Effector memory CD8-positive, alpha-beta T cell (primary cell): ENCODE data around the gene NCDN.

Experiments used
- ATAC-seq: fragments of 150-1000 bp; cut with Tn5 transposase; replicated peaks from 2 replicates; pipeline ENCODE4 v1.10.0; 2021; ENCODE audit warnings: mild to moderate bottlenecking, moderate library complexity
- DNase-seq, 3 experiments: peaks; one replicate each; pipeline ENCODE4 v3.0.0; 2021
- H3K27ac Mint-ChIP-seq, 2 donors: one replicate each; pipeline ENCODE4 v1.8.0; 2022; ENCODE audit warnings: mild to moderate bottlenecking in 2 of 2, mixed read lengths in 2 of 2, moderate library complexity in 2 of 2
- H3K27me3 Mint-ChIP-seq, 2 donors: one replicate each; pipeline ENCODE4 v1.8.0; 2022; ENCODE audit warnings: mixed read lengths in 2 of 2
- H3K36me3 Mint-ChIP-seq: one replicate; pipeline ENCODE4 v1.8.0; 2022; ENCODE audit warnings: mild to moderate bottlenecking, moderate library complexity, mixed read lengths; ENCODE audit not compliant: insufficient read depth
- H3K4me1 Mint-ChIP-seq, 2 donors: one replicate each; pipeline ENCODE4 v1.8.0; 2022; ENCODE audit warnings: low read depth in 2 of 2, mixed read lengths in 2 of 2
- H3K4me3 Mint-ChIP-seq, 2 donors: one replicate each; pipeline ENCODE4 v1.8.0; 2022; ENCODE audit warnings: mild to moderate bottlenecking in 2 of 2, mixed read lengths in 2 of 2, moderate library complexity in 2 of 2
- H3K9me3 Mint-ChIP-seq, 2 donors: one replicate each; pipeline ENCODE4 v1.8.0; 2022; ENCODE audit warnings: mixed read lengths in 2 of 2
- total RNA-seq, 9 experiments: gene quantifications; one replicate each; lab custom pipeline; 2026; lab: John Stamatoyannopoulos, UW

NCDN gene
- total RNA-seq = 16.8 to 62.0 (median 44.8) reads per million in 9 experiments

- H3K4me3 Mint-ChIP-seq = peak within 1 kb of the TSS; percentile 99
- peak within 1 kb of the TSS; percentile 97 to 99 for H3K27ac Mint-ChIP-seq
- no peaks in the 10 kb centered on the region for H3K27me3 Mint-ChIP-seq
- peaks cover 46 to 52% of the 10 kb centered on the region in 2 donors for H3K4me1 Mint-ChIP-seq
- DNase-seq (peak; percentile 90 to 95 (median 94)), ATAC-seq (peak; percentile 90)
- H3K36me3 Mint-ChIP-seq = peaks cover 29% of the 10 kb centered on the region
- H3K9me3 Mint-ChIP-seq = no peaks in the 10 kb centered on the region
Measured at GRCh38 chr1:35557611-35558373, at the start of gene NCDN. TSS of gene NCDN (plus strand) at chr1:35557799. CDS start at chr1:35558191, 392 bp downstream.

- no peak for ATAC-seq
- H3K4me3 Mint-ChIP-seq = peak overlapping the region in 1 of 2 donors; percentile 5
- no peak for DNase-seq
- H3K9me3 Mint-ChIP-seq = no peaks in the 10 kb centered on the region
- H3K27ac Mint-ChIP-seq = peak overlapping the region; percentile 94
- peaks cover 7% of the 10 kb centered on the region for H3K36me3 Mint-ChIP-seq
- no peaks in the 10 kb centered on the region for H3K27me3 Mint-ChIP-seq
- H3K4me1 Mint-ChIP-seq = peaks cover 33 to 58% of the 10 kb centered on the region in 2 donors
Measured at GRCh38 chr1:35507947-35508346, 49.7 kb upstream of the NCDN start.

- ATAC-seq (no peak), DNase-seq (no peak)
- Mint-ChIP-seq H3K9me3 (no peaks in the 10 kb centered on the region), H3K4me3 (no peak overlapping the region), H3K27ac (peak overlapping the region; percentile 94), H3K36me3 (peaks cover 7% of the 10 kb centered on the region), H3K27me3 (no peaks in the 10 kb centered on the region), H3K4me1 (peaks cover 37 to 64% of the 10 kb centered on the region in 2 donors)
Measured at GRCh38 chr1:35509558-35509957, 48.0 kb upstream of the NCDN start.

- no peak for DNase-seq
- no peak for ATAC-seq
- Mint-ChIP-seq H3K27me3 (no peaks in the 10 kb centered on the region), H3K36me3 (peaks cover 7% of the 10 kb centered on the region), H3K4me1 (peaks cover 28 to 58% of the 10 kb centered on the region in 2 donors), H3K4me3 (no peak overlapping the region), H3K9me3 (peaks cover 2 to 11% of the 10 kb centered on the region in 2 donors), H3K27ac (no peak overlapping the region)
Measured at GRCh38 chr1:35511305-35511704, 46.3 kb upstream of the NCDN start.

GRCh38 chr1:35518183-35518582 is 39.4 kb upstream of the NCDN start:
- H3K27ac Mint-ChIP-seq = no peak overlapping the region
- H3K36me3 Mint-ChIP-seq = peaks cover 5% of the 10 kb centered on the region
- H3K9me3 Mint-ChIP-seq = peaks cover 6 to 19% of the 10 kb centered on the region in 2 donors
- no peaks in the 10 kb centered on the region for H3K27me3 Mint-ChIP-seq
- no peak overlapping the region for H3K4me3 Mint-ChIP-seq
- no peak for ATAC-seq
- peaks cover 17 to 35% of the 10 kb centered on the region in 2 donors for H3K4me1 Mint-ChIP-seq
- no peak for DNase-seq

GRCh38 chr1:35519432-35519831 is 38.2 kb upstream of the NCDN start:
- ATAC-seq (no peak), DNase-seq (no peak)
- no peak overlapping the region for H3K4me3 Mint-ChIP-seq
- H3K36me3 Mint-ChIP-seq = peaks cover 5% of the 10 kb centered on the region
- H3K4me1 Mint-ChIP-seq = peaks cover 14 to 30% of the 10 kb centered on the region in 2 donors
- H3K9me3 Mint-ChIP-seq = peaks cover 6 to 19% of the 10 kb centered on the region in 2 donors
- no peaks in the 10 kb centered on the region for H3K27me3 Mint-ChIP-seq
- peak overlapping the region in 1 of 2 donors; percentile 57 for H3K27ac Mint-ChIP-seq

GRCh38 chr1:35524106-35524505 is 33.5 kb upstream of the NCDN start:
- peaks cover 5% of the 10 kb centered on the region for H3K36me3 Mint-ChIP-seq
- no peak for ATAC-seq
- peaks cover 2 to 11% of the 10 kb centered on the region in 2 donors for H3K4me1 Mint-ChIP-seq

GRCh38 chr1:35530168-35530567 is 27.4 kb upstream of the NCDN start:
- H3K9me3 Mint-ChIP-seq = peaks cover 0 to 3% of the 10 kb centered on the region in 2 donors
- peak overlapping the region in 1 of 2 donors; percentile 65 for H3K27ac Mint-ChIP-seq
- no peak overlapping the region for H3K4me3 Mint-ChIP-seq
- peaks cover 19% of the 10 kb centered on the region for H3K36me3 Mint-ChIP-seq
- peaks cover 4 to 5% of the 10 kb centered on the region in 2 donors for H3K4me1 Mint-ChIP-seq
- no peak for DNase-seq
- no peaks in the 10 kb centered on the region for H3K27me3 Mint-ChIP-seq
- no peak for ATAC-seq

More at GRCh38 chr1:35524106-35524505, 33.5 kb upstream of the NCDN start:
- no peaks in the 10 kb centered on the region for H3K9me3 Mint-ChIP-seq
- H3K4me3 Mint-ChIP-seq = no peak overlapping the region
- H3K27ac Mint-ChIP-seq = no peak overlapping the region
- DNase-seq = no peak
- H3K27me3 Mint-ChIP-seq = no peaks in the 10 kb centered on the region

- Mint-ChIP-seq H3K36me3 (peaks cover 19% of the 10 kb centered on the region), H3K9me3 (peaks cover 0 to 3% of the 10 kb centered on the region in 2 donors), H3K27ac (peak overlapping the region in 1 of 2 donors; percentile 65), H3K4me3 (no peak overlapping the region), H3K4me1 (peaks cover 4 to 5% of the 10 kb centered on the region in 2 donors), H3K27me3 (no peaks in the 10 kb centered on the region)
- DNase-seq = no peak
- no peak for ATAC-seq
Measured at GRCh38 chr1:35530946-35531345, 26.7 kb upstream of the NCDN start.

- Mint-ChIP-seq H3K4me1 (peaks cover 4 to 5% of the 10 kb centered on the region in 2 donors), H3K4me3 (no peak overlapping the region), H3K27me3 (no peaks in the 10 kb centered on the region), H3K27ac (peak overlapping the region in 1 of 2 donors; percentile 41), H3K36me3 (peaks cover 19% of the 10 kb centered on the region), H3K9me3 (peaks cover 0 to 3% of the 10 kb centered on the region in 2 donors)
- DNase-seq (no peak), ATAC-seq (no peak)
Measured at GRCh38 chr1:35531368-35531767, 26.2 kb upstream of the NCDN start.

- no peak for ATAC-seq
- Mint-ChIP-seq H3K4me1 (peaks cover 7 to 16% of the 10 kb centered on the region in 2 donors), H3K27me3 (no peaks in the 10 kb centered on the region), H3K36me3 (peaks cover 19% of the 10 kb centered on the region), H3K4me3 (no peak overlapping the region), H3K9me3 (peaks cover 0 to 3% of the 10 kb centered on the region in 2 donors), H3K27ac (no peak overlapping the region)
- DNase-seq = no peak
Measured at GRCh38 chr1:35532497-35533223, 24.9 kb upstream of the NCDN start.

- Mint-ChIP-seq H3K36me3 (peaks cover 19% of the 10 kb centered on the region), H3K4me1 (peaks cover 7 to 20% of the 10 kb centered on the region in 2 donors), H3K27ac (no peak overlapping the region), H3K27me3 (no peaks in the 10 kb centered on the region), H3K4me3 (no peak overlapping the region), H3K9me3 (peaks cover 0 to 3% of the 10 kb centered on the region in 2 donors)
- ATAC-seq (no peak), DNase-seq (no peak)
Measured at GRCh38 chr1:35533586-35533985, 24.0 kb upstream of the NCDN start.

- peaks cover 24 to 34% of the 10 kb centered on the region in 2 donors for H3K4me1 Mint-ChIP-seq
- H3K4me3 Mint-ChIP-seq = no peak overlapping the region
- H3K36me3 Mint-ChIP-seq = peaks cover 19% of the 10 kb centered on the region
Measured at GRCh38 chr1:35535243-35535642, 22.4 kb upstream of the NCDN start.

More at GRCh38 chr1:35535243-35535642, 22.4 kb upstream of the NCDN start:
- Mint-ChIP-seq H3K27me3 (no peaks in the 10 kb centered on the region), H3K27ac (no peak overlapping the region), H3K9me3 (peaks cover 0 to 2% of the 10 kb centered on the region in 2 donors)
- no peak for ATAC-seq
- no peak for DNase-seq
